Lower leg skin (tissue), 4 donors: ENCODE measurements around the gene SEMA5B. TPM values are rescaled to one million over a fixed set of nuclear protein-coding genes. Genes with fewer than 3 reads are reported as not detected.

Experiments used
- DNase-seq, 2 donors: peaks; one replicate each; pipeline ENCODE4 v3.0.0-alpha.2; 2019; ENCODE audit warnings: low spot score in 2 of 2
- H3K4me3 ChIP-seq: fragments of 200-600 bp; sonication (generic); 2 replicates; pipeline ENCODE4 v1.5.1; 2017; ENCODE audit warnings: mild to moderate bottlenecking, low read depth; ENCODE audit not compliant: poor library complexity, severe bottlenecking
- POLR2A ChIP-seq, 2 donors: fragments of 450-650 bp; IDR thresholded peaks; one replicate each; pipeline ENCODE4 v1.6.1; 2016 to 2017; ENCODE audit warnings: antibody characterized with exemption in 2 of 2, mild to moderate bottlenecking in 1 of 2, moderate library complexity in 1 of 2
- WGBS, 2 donors: methylation state at CpG; one replicate each; pipeline ENCODE4 v1.1.5; 2018; 5-methylcytosine and 5-hydroxymethylcytosine counted together
- intact Hi-C: fragments of 100-400 bp; cut with DNase I; formaldehyde crosslinking; loops from one replicate; pipeline ENCODE4 v1.15.0; 2023; ENCODE audit warnings: low total_unique reads
- total RNA-seq, 4 donors: library from RNA; depleted of rRNA; stranded (reverse); fragments of >200 nt; gene quantifications; one replicate each; pipeline ENCODE4 v1.1.0, GENCODE V29; 2016
- TF ChIP-seq, protein P1 (sequence below), 3 donors: fragments of 450-650 bp; IDR thresholded peaks; one replicate each; pipeline ENCODE4 v1.5.1; 2016; ENCODE audit warnings: antibody characterized with exemption in 3 of 3, mild to moderate bottlenecking in 3 of 3, moderate library complexity in 2 of 3

The SEMA5B gene
- total RNA-seq, 4 donors from 2014 or later, result 0.21 to 1.8 (median 0.61) TPM

DNA sequence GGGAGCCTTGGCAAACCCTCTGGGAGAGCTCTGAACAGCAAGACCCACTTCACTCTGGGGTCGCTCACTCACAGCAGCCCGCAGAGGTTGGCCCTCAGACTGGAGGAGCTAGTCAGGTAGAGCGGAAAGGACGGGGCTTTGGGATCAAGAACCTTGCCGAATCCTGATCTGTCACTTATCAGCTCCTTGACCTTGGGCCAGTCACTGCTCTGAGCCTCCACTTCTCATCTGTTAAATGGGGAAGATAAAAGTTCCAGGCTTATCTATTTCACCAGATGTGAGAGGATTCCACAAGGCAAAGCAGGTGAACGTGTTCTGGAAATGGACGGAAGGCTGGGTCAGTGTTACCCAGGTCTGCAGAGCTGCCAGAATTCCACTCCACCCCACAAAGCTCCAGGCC, 29.4 kb downstream of the SEMA5B start:
- TF ChIP-seq, protein P1, sequence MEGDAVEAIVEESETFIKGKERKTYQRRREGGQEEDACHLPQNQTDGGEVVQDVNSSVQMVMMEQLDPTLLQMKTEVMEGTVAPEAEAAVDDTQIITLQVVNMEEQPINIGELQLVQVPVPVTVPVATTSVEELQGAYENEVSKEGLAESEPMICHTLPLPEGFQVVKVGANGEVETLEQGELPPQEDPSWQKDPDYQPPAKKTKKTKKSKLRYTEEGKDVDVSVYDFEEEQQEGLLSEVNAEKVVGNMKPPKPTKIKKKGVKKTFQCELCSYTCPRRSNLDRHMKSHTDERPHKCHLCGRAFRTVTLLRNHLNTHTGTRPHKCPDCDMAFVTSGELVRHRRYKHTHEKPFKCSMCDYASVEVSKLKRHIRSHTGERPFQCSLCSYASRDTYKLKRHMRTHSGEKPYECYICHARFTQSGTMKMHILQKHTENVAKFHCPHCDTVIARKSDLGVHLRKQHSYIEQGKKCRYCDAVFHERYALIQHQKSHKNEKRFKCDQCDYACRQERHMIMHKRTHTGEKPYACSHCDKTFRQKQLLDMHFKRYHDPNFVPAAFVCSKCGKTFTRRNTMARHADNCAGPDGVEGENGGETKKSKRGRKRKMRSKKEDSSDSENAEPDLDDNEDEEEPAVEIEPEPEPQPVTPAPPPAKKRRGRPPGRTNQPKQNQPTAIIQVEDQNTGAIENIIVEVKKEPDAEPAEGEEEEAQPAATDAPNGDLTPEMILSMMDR (IDR thresholded peaks at IDR 0.05), result no peak
- no peak for TF ChIP-seq POLR2A (IDR thresholded peaks at IDR 0.05)

DNA sequence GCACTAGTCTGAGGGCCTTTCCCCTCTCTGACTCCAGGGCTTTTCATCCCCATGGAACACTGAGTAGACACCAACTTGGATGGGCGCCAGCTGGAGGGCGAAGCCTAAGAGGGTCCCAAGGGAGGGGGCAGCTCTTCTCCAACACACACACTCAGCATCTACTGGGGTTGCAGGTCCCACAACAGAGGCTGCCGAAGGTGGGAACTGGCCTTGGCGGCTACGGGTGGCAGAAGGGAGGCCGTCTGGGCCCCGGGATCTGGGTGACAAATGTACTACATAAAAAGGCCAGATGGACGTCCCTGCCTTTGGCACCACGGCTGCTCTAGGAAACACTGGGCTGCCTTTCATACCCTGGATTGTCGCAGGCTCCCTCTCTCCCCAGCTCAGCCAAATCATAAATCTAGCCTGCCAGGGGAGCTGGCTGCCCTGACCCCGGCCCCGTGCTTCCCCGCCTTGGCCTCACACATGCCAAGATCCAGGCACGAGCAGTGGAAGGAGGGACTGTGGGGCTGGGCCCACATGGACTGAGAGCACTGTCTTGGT, 31.5 kb downstream of the SEMA5B start:
- intact Hi-C loops, result no loop called here
- TF ChIP-seq, protein P1 (IDR thresholded peaks at IDR 0.05), result no peak
- no peak for TF ChIP-seq POLR2A (IDR thresholded peaks at IDR 0.05)
- 37 to 59% methylated on average over 13 to 14 of the region's 14 CpGs for WGBS, 2 donors
- peak; percentile 14 to 88 for DNase-seq
- H3K4me3 ChIP-seq, result no peak overlapping the region

More for the DNA sequence above, 29.4 kb downstream of the SEMA5B start:
- WGBS, 2 donors, result 98% methylated on average over 6 to 7 of the region's 7 CpGs
- no peak overlapping the region for H3K4me3 ChIP-seq
- intact Hi-C loops, result no loop called here
- DNase-seq, result no peak

DNA sequence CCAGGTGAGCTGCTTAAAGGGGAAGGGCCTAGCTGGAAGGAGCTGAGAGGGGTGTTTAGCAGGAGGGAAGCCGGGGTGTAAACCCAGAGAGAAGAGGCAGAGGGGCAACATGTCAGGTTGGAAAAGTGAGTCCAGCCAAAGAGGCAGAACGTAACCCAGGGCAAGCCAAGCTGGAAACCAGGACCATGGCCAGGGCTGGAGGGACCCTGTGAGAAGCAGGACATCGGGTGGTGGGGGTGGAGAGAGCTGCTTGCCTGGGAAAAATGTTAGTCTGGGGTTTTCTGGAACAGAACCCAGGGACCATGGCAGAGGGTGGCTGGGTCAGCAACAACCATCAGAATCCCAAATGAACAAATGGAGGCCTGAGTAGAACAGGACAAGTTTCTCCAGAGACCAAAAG, 32.6 kb downstream of the SEMA5B start:
- TF ChIP-seq, protein P1 (IDR thresholded peaks at IDR 0.05), result no peak
- TF ChIP-seq POLR2A (IDR thresholded peaks at IDR 0.05), result no peak
- intact Hi-C loops, result no loop called here
- no peak for DNase-seq
- 89 to 92% methylated on average over 3 of the region's 3 CpGs for WGBS, 2 donors
- H3K4me3 ChIP-seq, result no peak overlapping the region

GRCh38 chr3:122993124-122993978, 34.2 kb downstream of the SEMA5B start:
- peak in 1 of 2 donors; percentile 37 for DNase-seq
- intact Hi-C loops, result no loop called here
- TF ChIP-seq, protein P1 (IDR thresholded peaks at IDR 0.05), result no peak
- TF ChIP-seq POLR2A (IDR thresholded peaks at IDR 0.05), result no peak
- H3K4me3 ChIP-seq, result no peak overlapping the region
- 46 to 47% methylated on average over 15 to 18 of the region's 18 CpGs for WGBS, 2 donors

DNA sequence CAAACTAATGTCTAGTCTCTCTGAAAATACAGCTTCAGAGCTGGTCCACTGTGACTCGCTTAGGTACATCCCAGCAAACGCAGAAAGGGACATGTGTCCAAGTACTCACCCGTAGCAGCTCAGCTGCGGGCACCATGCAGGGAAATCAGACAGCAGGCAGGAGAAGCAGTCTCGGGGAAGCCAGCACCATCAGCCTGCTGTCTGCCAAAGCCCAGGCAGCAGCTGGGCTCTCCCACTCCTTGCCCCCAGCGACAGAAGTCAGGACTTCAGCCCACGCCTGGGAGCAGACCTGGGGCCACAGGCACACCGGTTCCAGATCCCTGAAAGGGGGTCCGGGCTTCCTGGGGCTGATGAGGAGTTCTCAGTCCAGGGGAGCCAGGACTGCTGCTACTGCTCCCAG, 34.9 kb downstream of the SEMA5B start:
- no peak for DNase-seq
- no peak overlapping the region for H3K4me3 ChIP-seq
- intact Hi-C loops, result no loop called here
- TF ChIP-seq, protein P1 (IDR thresholded peaks at IDR 0.05), result no peak
- TF ChIP-seq POLR2A (IDR thresholded peaks at IDR 0.05), result no peak
- 69 to 79% methylated on average over 2 to 7 of the region's 9 CpGs for WGBS, 2 donors
